ENCODE results near the gene DDX31. TPM values are rescaled to one million over a fixed set of nuclear protein-coding genes. Genes with fewer than 3 reads are reported as not detected.

DDX31 gene
- total RNA-seq, 1 experiment from 2014 or later, result 25.8 TPM

- CTCF ChIA-PET, result no interaction called here
- H3K79me2 ChIP-seq (ENCODE audit: insufficient read depth, low read length), result peaks cover 1% of the 10 kb centered on the region; the same call in 1 of the 2 replicates
- no peak overlapping the region for H3K4me3 ChIP-seq (replicated peaks in 1 of 2; ENCODE audit: low read depth in 1 of 2, low read length in 2 of 2)
- intact Hi-C loops (cut with micrococcal nuclease), result no loop called here
- no peaks in the 10 kb centered on the region for H4K20me1 ChIP-seq (ENCODE audit: insufficient read depth)
- H3K4me2 ChIP-seq (ENCODE audit: low read length), result no peak overlapping the region
- H3K27ac ChIP-seq (ENCODE audit: low read depth, low read length), result no peak overlapping the region
- POLR2A ChIA-PET, result no interaction called here
- ATAC-seq (no peak), DNase-seq (ENCODE audit: low read depth, low spot score) (no peak)
- no peaks in the 10 kb centered on the region for H3K4me1 ChIP-seq (ENCODE audit: control insufficient read depth in 1 of 2, insufficient read depth in 2 of 2, low read length in 2 of 2)
- no peaks in the 10 kb centered on the region for H3K9me2 ChIP-seq (ENCODE audit: insufficient read depth)
- peaks cover 25 to 39% of the 10 kb centered on the region in 2 experiments; a peak in 3 of 4 replicates for H3K36me3 ChIP-seq (ENCODE audit: control insufficient read depth in 1 of 2, insufficient read depth in 2 of 2, low read length in 2 of 2)
- no TSS peak for BruUV-seq (replicated peaks)
- TF ChIP-seq REST (IDR thresholded peaks at IDR 0.05; ENCODE audit: low read depth) (no peak), ZFX (IDR thresholded peaks at IDR 0.05) (no peak), FOSL1 (IDR thresholded peaks at IDR 0.05; ENCODE audit: low read depth) (no peak), SRF (IDR thresholded peaks at IDR 0.05; ENCODE audit: low read depth) (no peak), ATF3 (IDR thresholded peaks at IDR 0.05) (no peak), TCF7L2 (IDR thresholded peaks at IDR 0.05; ENCODE audit: borderline replicate concordance, extremely low read depth, insufficient read depth, insufficient read length) (no peak), ZBTB33 (IDR thresholded peaks at IDR 0.05; ENCODE audit: extremely low read depth, insufficient replicate concordance, low read length) (no peak), CTCF (IDR thresholded peaks at IDR 0.05 in 2 of 3, conservative IDR thresholded peaks at IDR 0.05 in 1 of 3; ENCODE audit: borderline replicate concordance in 1 of 3, insufficient read depth in 1 of 3, low read depth in 2 of 3, low read length in 2 of 3) (no peak), CBX3 (IDR thresholded peaks at IDR 0.05; ENCODE audit: low read depth) (no peak), POLR2AphosphoS5 (IDR thresholded peaks at IDR 0.05; ENCODE audit: low read depth, low read length) (no peak), CEBPB (IDR thresholded peaks at IDR 0.05; ENCODE audit: low read depth) (no peak), YY1 (IDR thresholded peaks at IDR 0.05; ENCODE audit: extremely low read depth, insufficient replicate concordance, low read depth, low read length) (no peak), POLR2A (IDR thresholded peaks at IDR 0.05; ENCODE audit: borderline replicate concordance, extremely low read depth, insufficient read depth, insufficient read length) (no peak), EZH2 (IDR thresholded peaks at IDR 0.05) (no peak), ZNF274 (IDR thresholded peaks at IDR 0.05; ENCODE audit: low read depth, low read length) (no peak), RAD21 (IDR thresholded peaks at IDR 0.05; ENCODE audit: low read depth) (no peak), SIN3A (IDR thresholded peaks at IDR 0.05; ENCODE audit: low read depth) (no peak), ELF1 (IDR thresholded peaks at IDR 0.05; ENCODE audit: borderline replicate concordance, low read depth) (no peak), JUND (IDR thresholded peaks at IDR 0.05) (no peak), SP1 (IDR thresholded peaks at IDR 0.05; ENCODE audit: low read depth) (no peak)
- H3K27me3 ChIP-seq (ENCODE audit: insufficient read depth, low read length), result no peaks in the 10 kb centered on the region
- H2AFZ ChIP-seq (ENCODE audit: low read depth, low read length, poor library complexity, severe bottlenecking), result no peak overlapping the region
- RAD21 ChIA-PET (ENCODE audit: low non-redundant PET in 1 of 2, low total read pairs in 2 of 2, uncharacterized antibody in 2 of 2, unreplicated experiment in 2 of 2), result no interaction called here
- no peaks in the 10 kb centered on the region for H3K9me3 ChIP-seq (ENCODE audit: control insufficient read depth in 1 of 2, insufficient read depth in 1 of 2, low read depth in 1 of 2, low read length in 2 of 2)
- H3K9ac ChIP-seq (ENCODE audit: low read length), result no peak overlapping the region
Observed at GRCh38 chr9:132637801-132638200, 32.0 kb downstream of the DDX31 start.
